Measurements from ENCODE around the gene RAVER1. TPM values are rescaled to one million over a fixed set of nuclear protein-coding genes. Genes with fewer than 3 reads are reported as not detected.
"Not testable (repeated sequence)": the region's sequence is repeated elsewhere in the genome, so short reads cannot be mapped to it uniquely, and the experiment has no call there.

RAVER1 gene
- 10 to 100 TPM; 42.5 to 64.3 (median 55.9) TPM for total RNA-seq
- total RNA-seq (2013): 11.2 TPM

DNA sequence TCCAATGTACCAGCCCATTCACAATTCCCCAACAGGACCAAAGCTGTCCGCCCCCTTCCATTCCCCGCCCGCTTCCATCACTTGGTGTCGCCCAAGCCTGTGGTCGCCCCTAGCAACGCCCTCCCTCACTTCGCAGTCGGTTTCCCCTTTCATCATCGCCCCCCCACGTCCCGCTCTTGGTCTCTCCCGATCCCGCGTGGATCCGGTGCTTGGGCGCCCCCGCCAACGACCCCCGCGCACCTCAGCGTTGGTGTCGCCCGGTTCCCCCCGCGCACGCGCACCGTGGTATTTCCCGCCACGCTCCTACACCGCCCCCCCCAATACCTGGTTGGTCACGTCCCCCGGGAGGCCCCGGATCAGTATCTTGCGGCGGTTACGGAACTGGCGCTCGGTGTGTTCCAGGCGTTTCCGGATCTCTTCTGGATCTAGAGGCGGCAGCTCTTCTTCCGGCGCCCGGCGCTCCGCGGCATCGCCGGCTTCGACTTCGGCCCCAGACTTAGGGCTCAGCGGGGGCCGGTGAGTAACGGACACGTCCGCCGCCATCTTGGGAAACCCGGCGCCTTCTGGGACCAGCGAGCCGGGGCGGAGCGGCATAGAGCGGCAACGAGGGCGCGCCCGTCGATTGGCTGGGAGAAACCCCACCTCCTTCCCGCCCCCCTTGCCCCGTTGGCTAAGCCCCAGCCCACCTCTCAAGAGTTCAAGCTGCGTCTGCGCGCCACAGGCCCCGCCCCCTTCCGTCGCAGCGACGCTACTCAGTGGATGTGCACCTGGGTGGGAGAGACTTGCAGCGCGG lies at the start of gene RAVER1:
Gene RAVER1 (minus strand): TSS at position 565 of the 793 bp plus-strand sequence. CDS start 22 bp downstream, at position 543.
- Histone ChIP-seq H3K27ac (ENCODE audit: low read length) (peak within 1 kb of the TSS; percentile 97), H3K9me3 (ENCODE audit: control insufficient read depth, insufficient read depth, low read length) (no peaks in the 10 kb centered on the region), H3K4me3 (ENCODE audit: low read length) (peak within 1 kb of the TSS; percentile 99), H3K36me3 (ENCODE audit: control insufficient read depth, insufficient read depth, low read length) (peaks cover 35% of the 10 kb centered on the region), H3K27me3 (ENCODE audit: control insufficient read depth, insufficient read depth, low read length) (no peaks in the 10 kb centered on the region), H3K4me1 (ENCODE audit: control insufficient read depth, insufficient read depth, low read length) (peaks cover 30% of the 10 kb centered on the region)
- peaks cover under 1 to 21% of the 10 kb centered on the region in 2 donors for H3K4me1 Mint-ChIP-seq
- H3K9me3 Mint-ChIP-seq: no peaks in the 10 kb centered on the region
- TF ChIP-seq, protein P1, sequence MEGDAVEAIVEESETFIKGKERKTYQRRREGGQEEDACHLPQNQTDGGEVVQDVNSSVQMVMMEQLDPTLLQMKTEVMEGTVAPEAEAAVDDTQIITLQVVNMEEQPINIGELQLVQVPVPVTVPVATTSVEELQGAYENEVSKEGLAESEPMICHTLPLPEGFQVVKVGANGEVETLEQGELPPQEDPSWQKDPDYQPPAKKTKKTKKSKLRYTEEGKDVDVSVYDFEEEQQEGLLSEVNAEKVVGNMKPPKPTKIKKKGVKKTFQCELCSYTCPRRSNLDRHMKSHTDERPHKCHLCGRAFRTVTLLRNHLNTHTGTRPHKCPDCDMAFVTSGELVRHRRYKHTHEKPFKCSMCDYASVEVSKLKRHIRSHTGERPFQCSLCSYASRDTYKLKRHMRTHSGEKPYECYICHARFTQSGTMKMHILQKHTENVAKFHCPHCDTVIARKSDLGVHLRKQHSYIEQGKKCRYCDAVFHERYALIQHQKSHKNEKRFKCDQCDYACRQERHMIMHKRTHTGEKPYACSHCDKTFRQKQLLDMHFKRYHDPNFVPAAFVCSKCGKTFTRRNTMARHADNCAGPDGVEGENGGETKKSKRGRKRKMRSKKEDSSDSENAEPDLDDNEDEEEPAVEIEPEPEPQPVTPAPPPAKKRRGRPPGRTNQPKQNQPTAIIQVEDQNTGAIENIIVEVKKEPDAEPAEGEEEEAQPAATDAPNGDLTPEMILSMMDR (IDR thresholded peaks at IDR 0.05): no peak
- H3K27me3 Mint-ChIP-seq (ENCODE audit: low read depth in 2 of 2): no peaks in the 10 kb centered on the region
- no peaks in the 10 kb centered on the region for H3K36me3 Mint-ChIP-seq
- H3K27ac Mint-ChIP-seq: peak within 1 kb of the TSS; percentile 90 to 96
- ATAC-seq: peak; percentile 94 to 99 (median 94)
- H3K4me3 Mint-ChIP-seq: peak within 1 kb of the TSS; percentile 96
- intact Hi-C loops (cut with micrococcal nuclease): loop anchor here (1.0 to 2.0 kb wide), 2 partner anchors 47 to 62 kb away; partner anchors contain the start of genes ICAM1 and TYK2
- DNase-seq: peak; percentile 96 to 99
- under 1% methylated on average over 82 of the region's 82 CpGs for WGBS (ENCODE audit: insufficient coverage)

- not testable (repeated sequence) for H3K27ac ChIP-seq (ENCODE audit: low read length); H3K36me3 Mint-ChIP-seq; H3K4me3 ChIP-seq (ENCODE audit: low read length); H3K27me3 Mint-ChIP-seq (ENCODE audit: low read depth in 2 of 2); H3K27ac Mint-ChIP-seq; H3K27me3 ChIP-seq (ENCODE audit: control insufficient read depth, insufficient read depth, low read length); H3K9me3 Mint-ChIP-seq; ATAC-seq; H3K36me3 ChIP-seq (ENCODE audit: control insufficient read depth, insufficient read depth, low read length); DNase-seq; H3K9me3 ChIP-seq (ENCODE audit: control insufficient read depth, insufficient read depth, low read length); H3K4me3 Mint-ChIP-seq
- H3K4me1 Mint-ChIP-seq: peaks cover 19 to 26% of the 10 kb centered on the region in 2 donors
- WGBS (ENCODE audit: insufficient coverage): 94% methylated on average over 8 of the region's 8 CpGs
- peaks cover 20% of the 10 kb centered on the region for H3K4me1 ChIP-seq (ENCODE audit: control insufficient read depth, insufficient read depth, low read length)
- intact Hi-C loops (cut with micrococcal nuclease): loop anchor here (10.0 kb wide), 1 partner anchor 52 kb away; no protein-coding TSS in a partner anchor
Measured at GRCh38 chr19:10383223-10383499, 49.8 kb upstream of the RAVER1 start.

DNA sequence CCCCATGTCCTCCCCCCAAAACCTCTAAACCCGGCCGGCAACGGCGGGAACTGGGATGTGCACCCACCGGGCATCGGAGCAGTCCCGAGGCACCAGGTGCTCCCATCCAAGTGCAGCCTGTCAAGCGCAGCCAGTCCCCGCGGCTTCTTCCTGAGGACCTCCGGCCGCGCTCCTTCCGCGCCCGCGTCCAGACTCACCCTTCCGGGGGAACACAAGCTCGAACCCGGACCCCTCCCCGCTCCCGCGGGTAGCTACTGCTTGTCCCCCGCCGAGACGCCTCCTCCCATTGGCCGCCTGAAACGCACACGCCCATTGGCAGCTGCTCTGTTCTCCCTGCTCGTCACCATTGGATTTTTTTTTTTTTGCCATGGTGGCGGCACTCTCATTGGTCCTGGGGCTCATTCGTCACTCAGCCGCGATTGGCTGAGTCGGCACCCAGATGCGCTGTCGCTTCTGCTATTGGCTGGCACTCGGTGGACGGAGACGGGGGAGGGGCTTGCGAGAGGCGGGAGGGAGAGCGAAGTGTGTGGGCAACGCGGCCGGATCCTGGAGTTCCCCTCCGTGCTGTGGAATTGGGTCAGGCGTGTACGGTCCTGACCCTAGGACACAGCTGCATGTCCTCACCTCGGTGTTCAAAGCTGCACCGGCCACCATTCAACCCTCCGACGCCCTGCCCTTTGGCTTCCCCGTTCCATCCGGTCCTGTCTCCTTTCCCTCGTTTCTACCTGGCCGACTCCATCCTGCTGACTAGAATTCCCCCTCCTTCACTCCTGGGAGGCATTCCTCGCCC lies 47.2 kb upstream of the RAVER1 start, which contains the start of gene TYK2:
Gene TYK2 (minus strand): TSS at position 260 of the 790 bp plus-strand sequence. CDS start 2,166 bp downstream, outside the sequence.
- peak within 1 kb of the TSS; percentile 92 for H3K4me3 ChIP-seq (ENCODE audit: low read length)
- TF ChIP-seq, protein P1 (IDR thresholded peaks at IDR 0.05): no peak

More for the DNA sequence above, 47.2 kb upstream of the RAVER1 start, which contains the start of gene TYK2:
- ATAC-seq (peak; percentile 90 to 97 (median 92)), DNase-seq (peak; percentile 98 to 99)
- peaks cover 20% of the 10 kb centered on the region for H3K4me1 ChIP-seq (ENCODE audit: control insufficient read depth, insufficient read depth, low read length)
- H3K27me3 ChIP-seq (ENCODE audit: control insufficient read depth, insufficient read depth, low read length): no peaks in the 10 kb centered on the region
- H3K36me3 ChIP-seq (ENCODE audit: control insufficient read depth, insufficient read depth, low read length): peaks cover 10% of the 10 kb centered on the region
- under 1% methylated on average over 58 of the region's 58 CpGs for WGBS (ENCODE audit: insufficient coverage)
- Mint-ChIP-seq H3K27ac (peak within 1 kb of the TSS; percentile 97), H3K27me3 (ENCODE audit: low read depth in 2 of 2) (no peaks in the 10 kb centered on the region), H3K36me3 (no peaks in the 10 kb centered on the region), H3K9me3 (no peaks in the 10 kb centered on the region), H3K4me3 (peak within 1 kb of the TSS; percentile 94), H3K4me1 (peaks cover 19 to 26% of the 10 kb centered on the region in 2 donors)
- intact Hi-C loops (cut with micrococcal nuclease): loop anchor here (1.0 to 10.0 kb wide), 3 partner anchors 47 to 110 kb away; partner anchors contain the start of genes ICAM1 and RAVER1
- H3K9me3 ChIP-seq (ENCODE audit: control insufficient read depth, insufficient read depth, low read length): no peaks in the 10 kb centered on the region
- peak within 1 kb of the TSS; percentile 93 for H3K27ac ChIP-seq (ENCODE audit: low read length)
